K562 (cell line): ENCODE results near the gene SLC34A1. TPM values are rescaled to one million over a fixed set of nuclear protein-coding genes. Genes with fewer than 3 reads are reported as not detected.
A peak's percentile ranks its signal among the peaks of the same experiment; 100 is the strongest.

Experiments
- ATAC-seq: fragments of 200-7000 bp; cut with Tn5 transposase; 3 replicates; pipeline ENCODE4 v1.9.1; 2020; ENCODE audit warnings: moderate library complexity
- BruUV-seq: library from RNA; stranded (reverse); fragments of 400-500 nt; replicated peaks from 2 replicates; lab custom pipeline; 2021; lab: Mats Ljungman, UMichigan
- CTCF ChIA-PET: fragments of 300-600 bp; formaldehyde crosslinking; extraction: SDS; loops from one replicate; lab custom pipeline; 2021; ENCODE audit warnings: low intra/inter-chr PET ratio; lab: Yijun Ruan, JAX
- POLR2A ChIA-PET: fragments of 300-600, 350-650 bp; sonication (Branson Sonifier 250); formaldehyde crosslinking; extraction: SDS; loops from one replicate; lab custom pipeline; 2021; ENCODE audit warnings: antibody characterized with exemption, inconsistent platforms; lab: Yijun Ruan, JAX
- DNase-seq, 4 experiments: peaks; one replicate each; pipeline versions ENCODE4 v3.0.0 to v3.0.0-alpha.2; 2011 to 2018; ENCODE audit warnings: low spot score in 3 of 4, mixed read lengths in 3 of 4; ENCODE audit errors: extremely low read depth in 1 of 4
- FAIRE-seq: peaks from 2 replicates; lab custom pipeline; 2011; peaks lifted over from hg19 to GRCh38; lab: Jason Lieb, UNC
- H2AFZ ChIP-seq: 2 replicates; pipeline ENCODE4 v1.6.0; 2011; ENCODE audit warnings: low read depth, low read length, control low read depth, inconsistent platforms
- H3K27ac ChIP-seq: fragments of 200-600 bp; 3 replicates; pipeline ENCODE4 v1.8.0; 2011; ENCODE audit warnings: low read depth, mild to moderate bottlenecking, control low read depth, inconsistent platforms, low read length, moderate library complexity, mixed read lengths; ENCODE audit errors: extremely low read depth
- H3K27me3 ChIP-seq, 2 experiments: fragments of 300-600 bp in 1 of 2; 2 replicates in 1 of 2; 3 replicates in 1 of 2; pipeline versions ENCODE4 v1.6.0 to v1.8.0; 2011; ENCODE audit warnings: inconsistent platforms in 2 of 2, low read length in 2 of 2, mild to moderate bottlenecking in 1 of 2, mixed read lengths in 1 of 2, moderate library complexity in 1 of 2; ENCODE audit not compliant: control insufficient read depth in 2 of 2, insufficient read depth in 2 of 2
- H3K36me3 ChIP-seq: fragments of 300-600 bp; 3 replicates; pipeline ENCODE4 v1.8.0; 2011; ENCODE audit warnings: mild to moderate bottlenecking, low read length, inconsistent platforms; ENCODE audit not compliant: control insufficient read depth, insufficient read depth
- H3K4me1 ChIP-seq, 2 experiments: fragments of 200-600 bp in 1 of 2; replicated peaks in 1 of 2; 2 replicates in 1 of 2; 3 replicates in 1 of 2; pipeline versions ENCODE4 v1.5.1 to v1.8.0; 2011; ENCODE audit warnings: inconsistent platforms in 2 of 2, low read length in 2 of 2, mild to moderate bottlenecking in 1 of 2, mixed read lengths in 1 of 2, moderate library complexity in 1 of 2; ENCODE audit not compliant: control insufficient read depth in 2 of 2, insufficient read depth in 2 of 2
- H3K4me2 ChIP-seq: 2 replicates; pipeline ENCODE4 v1.6.1; 2011; ENCODE audit warnings: low read length, control low read depth, inconsistent platforms, mixed read lengths; ENCODE audit not compliant: insufficient read depth
- H3K4me3 ChIP-seq: fragments of 200-600 bp; sonication (generic), shearing (Covaris generic); 2 replicates; pipeline ENCODE4 v1.5.1; 2016; ENCODE audit warnings: control low read depth, inconsistent platforms
- H3K79me2 ChIP-seq: fragments of 200-600 bp; 3 replicates; pipeline ENCODE4 v1.8.0; 2011; ENCODE audit warnings: low read length, inconsistent platforms; ENCODE audit not compliant: control insufficient read depth, insufficient read depth
- H3K9ac ChIP-seq, 2 experiments: 2 replicates each; pipeline versions ENCODE4 v1.6.0 to v1.6.1; 2011; ENCODE audit warnings: low read depth in 2 of 2, low read length in 2 of 2, control low read depth in 1 of 2, inconsistent platforms in 1 of 2, mild to moderate bottlenecking in 1 of 2, mixed read lengths in 1 of 2; ENCODE audit not compliant: insufficient read depth in 1 of 2
- H3K9me1 ChIP-seq: one replicate; pipeline ENCODE4 v1.6.0; 2011; ENCODE audit warnings: inconsistent platforms, mild to moderate bottlenecking, low read length, moderate library complexity; ENCODE audit not compliant: control insufficient read depth, insufficient read depth
- H3K9me3 ChIP-seq: replicated peaks from 2 replicates; pipeline ENCODE4 v1.5.1; 2011; ENCODE audit warnings: low read depth, low read length, inconsistent platforms; ENCODE audit not compliant: control insufficient read depth, insufficient read depth
- H4K20me1 ChIP-seq: replicated peaks from 2 replicates; pipeline ENCODE4 v1.6.1; 2011; ENCODE audit warnings: low read length, inconsistent platforms, mixed read lengths; ENCODE audit not compliant: control insufficient read depth, insufficient read depth
- ARID1B ChIP-seq: fragments of 450-650 bp; IDR thresholded peaks from 2 replicates; pipeline ENCODE4 v1.6.1; 2016; ENCODE audit warnings: antibody characterized with exemption, mild to moderate bottlenecking, inconsistent platforms
- GATAD2A ChIP-seq: fragments of 450-650 bp; IDR thresholded peaks from 2 replicates; pipeline ENCODE4 v1.6.1; 2017
- KLF13 ChIP-seq: fragments of 450-650 bp; IDR thresholded peaks from 2 replicates; pipeline ENCODE4 v1.6.1; 2016; ENCODE audit warnings: missing genetic modification characterization, low read depth, mild to moderate bottlenecking, missing compliant biosample characterization, moderate library complexity, borderline replicate concordance
- MEIS2 ChIP-seq: fragments of 450-650 bp; IDR thresholded peaks from 2 replicates; pipeline ENCODE4 v1.6.1; 2014; ENCODE audit warnings: mild to moderate bottlenecking; ENCODE audit not compliant: partially characterized antibody
- PCBP2 ChIP-seq: fragments of 200-400 bp; formaldehyde crosslinking; IDR thresholded peaks from 2 replicates; pipeline ENCODE4 v1.6.1; 2018; ENCODE audit warnings: low read length, low read depth, mild to moderate bottlenecking, moderate library complexity; ENCODE audit not compliant: poor library complexity, severe bottlenecking
- POLR2G ChIP-seq: fragments of 200-400 bp; formaldehyde crosslinking; IDR thresholded peaks from 2 replicates; pipeline ENCODE4 v1.6.1; 2017; ENCODE audit warnings: low read depth, mild to moderate bottlenecking, antibody characterized with exemption, low read length, moderate library complexity
- RCOR1 ChIP-seq, 2 experiments: IDR thresholded peaks; 2 replicates each; pipeline ENCODE4 v1.6.1; 2012; ENCODE audit warnings: low read depth in 2 of 2, low read length in 2 of 2, borderline replicate concordance in 1 of 2, improper control_type of control experiment in 1 of 2
- TRIM24 ChIP-seq, 2 experiments: fragments of 450-650 bp; IDR thresholded peaks; 2 replicates each; pipeline ENCODE4 v1.6.1; 2016
- ZNF766 ChIP-seq: fragments of 200-800 bp; sonication (Bioruptor generic); conservative IDR thresholded peaks from 2 replicates; pipeline ENCODE4 v1.6.1; 2016; ENCODE audit warnings: missing genetic modification characterization, missing compliant biosample characterization
- WGBS: fragments of 100-300 bp; shearing (Covaris generic); methylation state at CpG from one replicate; pipeline ENCODE4 v1.1.6; 2016; ENCODE audit warnings: low coverage, mixed read lengths; ENCODE audit not compliant: insufficient coverage; ENCODE audit errors: missing lambda C conversion rate; 5-methylcytosine and 5-hydroxymethylcytosine counted together
- in situ Hi-C: fragments of 300-500 bp; cut with MboI; formaldehyde crosslinking; loops from 4 replicates; pipeline ENCODE4 v1.15.0; 2018; ENCODE audit warnings: inconsistent platforms, mixed read lengths
- intact Hi-C: fragments of 100-400 bp; cut with micrococcal nuclease; formaldehyde crosslinking; loops from 2 replicates; pipeline ENCODE4 v1.14.2; 2022
- polyA plus RNA-seq, 8 experiments: library from polyadenylated mRNA; depleted of rRNA in 4 of 8; stranded (reverse) in 5 of 8; unstranded in 3 of 8; fragments of >200 nt; fragmentation: Nextera tagmentation in 2 of 8; fragmentation: Illumina TruSeq in 1 of 8; extraction: Ambion mirVana in 2 of 8; extraction: Trizol in 1 of 8; gene quantifications; 2 replicates each; pipeline versions ENCODE4 v1.2.1 to v1.2.3, GENCODE V29; 2011 to 2014; ENCODE audit warnings: inconsistent platforms in 1 of 8, missing spikeins in 1 of 8
- total RNA-seq, 7 experiments: library from RNA; depleted of rRNA in 6 of 7; stranded (reverse); fragments of >200 nt in 6 of 7; fragmentation: Illumina TruSeq in 2 of 7; extraction: Trizol in 2 of 7; gene quantifications; 2 replicates each; pipeline versions ENCODE4 v1.2.1 to v1.2.3, GENCODE V29; 2011 to 2021; ENCODE audit warnings: low replicate concordance in 1 of 7
- TF ChIP-seq, protein P1 (sequence below): fragments of 200-800 bp; sonication (Bioruptor generic); IDR thresholded peaks from 2 replicates; pipeline ENCODE4 v1.6.1; 2016; ENCODE audit warnings: missing genetic modification characterization, missing compliant biosample characterization
- TF ChIP-seq, protein P2 (sequence below): fragments of 450-650 bp; IDR thresholded peaks from 2 replicates; pipeline ENCODE4 v1.6.1; 2016; ENCODE audit warnings: missing biosample characterization, missing genetic modification characterization
- TF ChIP-seq, protein P3 (sequence below), 2 experiments: fragments of 450-650 bp; conservative IDR thresholded peaks; 2 replicates each; pipeline ENCODE4 v1.6.1; 2017; ENCODE audit warnings: mild to moderate bottlenecking in 2 of 2, moderate library complexity in 2 of 2

SLC34A1 gene
- total and polyA plus RNA-seq, 9 of the 15 experiments (the other 6 are each of a cell fraction or from before 2014, with no cell fraction given) = not detected

DNA sequence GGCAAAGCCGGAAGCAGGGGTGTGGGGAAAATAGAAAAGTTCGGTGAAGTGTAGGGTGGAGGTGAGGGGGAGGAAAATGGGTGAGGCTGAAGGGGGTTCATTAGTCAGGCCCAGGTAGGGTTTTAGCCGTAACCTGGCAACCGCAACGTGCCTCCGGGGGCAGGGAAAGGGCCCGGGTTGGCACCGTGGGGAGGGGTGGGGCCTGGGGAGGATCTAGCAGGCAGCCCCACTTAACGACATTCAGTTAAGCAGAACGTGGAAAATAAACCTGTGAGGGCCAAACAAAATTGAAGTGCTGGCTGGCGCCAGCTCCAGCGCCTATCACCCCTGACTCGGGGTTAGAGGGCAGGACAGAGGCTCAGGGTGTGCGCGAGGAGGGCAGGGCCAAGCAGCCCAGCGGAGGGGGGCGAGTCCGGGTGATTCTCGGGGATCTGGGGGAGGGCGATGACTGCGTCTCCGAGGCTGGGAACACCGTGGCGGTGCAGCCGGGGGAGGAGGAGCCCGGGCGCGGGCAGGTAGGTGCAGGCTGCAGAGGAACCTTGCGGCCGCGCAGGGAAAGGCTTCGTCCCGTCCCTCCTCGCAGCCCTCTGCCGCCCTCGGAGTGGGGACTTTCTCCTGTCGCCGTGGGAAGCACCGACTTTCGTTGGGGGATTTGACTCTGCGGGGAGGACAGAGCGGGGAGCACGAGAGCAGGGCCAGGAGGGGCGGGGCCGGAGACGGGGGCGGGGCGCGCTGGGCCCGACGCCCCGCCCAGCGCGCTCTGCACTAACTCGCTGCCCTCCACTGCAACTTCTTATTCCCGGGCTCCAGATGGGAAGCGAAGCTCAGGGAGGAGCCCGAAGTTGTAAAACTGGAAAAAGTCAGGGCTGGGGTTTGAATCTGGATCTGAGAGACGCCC is 21.4 kb upstream of the SLC34A1 start:
- CTCF ChIA-PET = no interaction called here
- TF ChIP-seq, protein P1, sequence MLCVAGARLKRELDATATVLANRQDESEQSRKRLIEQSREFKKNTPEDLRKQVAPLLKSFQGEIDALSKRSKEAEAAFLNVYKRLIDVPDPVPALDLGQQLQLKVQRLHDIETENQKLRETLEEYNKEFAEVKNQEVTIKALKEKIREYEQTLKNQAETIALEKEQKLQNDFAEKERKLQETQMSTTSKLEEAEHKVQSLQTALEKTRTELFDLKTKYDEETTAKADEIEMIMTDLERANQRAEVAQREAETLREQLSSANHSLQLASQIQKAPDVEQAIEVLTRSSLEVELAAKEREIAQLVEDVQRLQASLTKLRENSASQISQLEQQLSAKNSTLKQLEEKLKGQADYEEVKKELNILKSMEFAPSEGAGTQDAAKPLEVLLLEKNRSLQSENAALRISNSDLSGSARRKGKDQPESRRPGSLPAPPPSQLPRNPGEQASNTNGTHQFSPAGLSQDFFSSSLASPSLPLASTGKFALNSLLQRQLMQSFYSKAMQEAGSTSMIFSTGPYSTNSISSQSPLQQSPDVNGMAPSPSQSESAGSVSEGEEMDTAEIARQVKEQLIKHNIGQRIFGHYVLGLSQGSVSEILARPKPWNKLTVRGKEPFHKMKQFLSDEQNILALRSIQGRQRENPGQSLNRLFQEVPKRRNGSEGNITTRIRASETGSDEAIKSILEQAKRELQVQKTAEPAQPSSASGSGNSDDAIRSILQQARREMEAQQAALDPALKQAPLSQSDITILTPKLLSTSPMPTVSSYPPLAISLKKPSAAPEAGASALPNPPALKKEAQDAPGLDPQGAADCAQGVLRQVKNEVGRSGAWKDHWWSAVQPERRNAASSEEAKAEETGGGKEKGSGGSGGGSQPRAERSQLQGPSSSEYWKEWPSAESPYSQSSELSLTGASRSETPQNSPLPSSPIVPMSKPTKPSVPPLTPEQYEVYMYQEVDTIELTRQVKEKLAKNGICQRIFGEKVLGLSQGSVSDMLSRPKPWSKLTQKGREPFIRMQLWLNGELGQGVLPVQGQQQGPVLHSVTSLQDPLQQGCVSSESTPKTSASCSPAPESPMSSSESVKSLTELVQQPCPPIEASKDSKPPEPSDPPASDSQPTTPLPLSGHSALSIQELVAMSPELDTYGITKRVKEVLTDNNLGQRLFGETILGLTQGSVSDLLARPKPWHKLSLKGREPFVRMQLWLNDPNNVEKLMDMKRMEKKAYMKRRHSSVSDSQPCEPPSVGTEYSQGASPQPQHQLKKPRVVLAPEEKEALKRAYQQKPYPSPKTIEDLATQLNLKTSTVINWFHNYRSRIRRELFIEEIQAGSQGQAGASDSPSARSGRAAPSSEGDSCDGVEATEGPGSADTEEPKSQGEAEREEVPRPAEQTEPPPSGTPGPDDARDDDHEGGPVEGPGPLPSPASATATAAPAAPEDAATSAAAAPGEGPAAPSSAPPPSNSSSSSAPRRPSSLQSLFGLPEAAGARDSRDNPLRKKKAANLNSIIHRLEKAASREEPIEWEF (CRISPR knock-in tag) = no peak
- TF ChIP-seq, protein P2, sequence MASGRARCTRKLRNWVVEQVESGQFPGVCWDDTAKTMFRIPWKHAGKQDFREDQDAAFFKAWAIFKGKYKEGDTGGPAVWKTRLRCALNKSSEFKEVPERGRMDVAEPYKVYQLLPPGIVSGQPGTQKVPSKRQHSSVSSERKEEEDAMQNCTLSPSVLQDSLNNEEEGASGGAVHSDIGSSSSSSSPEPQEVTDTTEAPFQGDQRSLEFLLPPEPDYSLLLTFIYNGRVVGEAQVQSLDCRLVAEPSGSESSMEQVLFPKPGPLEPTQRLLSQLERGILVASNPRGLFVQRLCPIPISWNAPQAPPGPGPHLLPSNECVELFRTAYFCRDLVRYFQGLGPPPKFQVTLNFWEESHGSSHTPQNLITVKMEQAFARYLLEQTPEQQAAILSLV (tag) = no peak
- 0 out of 4 replicates have a peak, but pooled peaks of 1 of the 2 experiments have one; percentile 46 for TF ChIP-seq RCOR1 (IDR thresholded peaks at IDR 0.05; ENCODE audit: borderline replicate concordance in 1 of 2, low read depth in 2 of 2, low read length in 2 of 2)
- TF ChIP-seq MEIS2 = no peak
- no peak for TF ChIP-seq ZNF766 (CRISPR knock-in tag)
- TF ChIP-seq ARID1B = peak; percentile 42; the same call in 1 of the 2 replicates
- no peak for TF ChIP-seq KLF13
- peak; percentile 68 for TF ChIP-seq POLR2G
- TF ChIP-seq, protein P3, sequence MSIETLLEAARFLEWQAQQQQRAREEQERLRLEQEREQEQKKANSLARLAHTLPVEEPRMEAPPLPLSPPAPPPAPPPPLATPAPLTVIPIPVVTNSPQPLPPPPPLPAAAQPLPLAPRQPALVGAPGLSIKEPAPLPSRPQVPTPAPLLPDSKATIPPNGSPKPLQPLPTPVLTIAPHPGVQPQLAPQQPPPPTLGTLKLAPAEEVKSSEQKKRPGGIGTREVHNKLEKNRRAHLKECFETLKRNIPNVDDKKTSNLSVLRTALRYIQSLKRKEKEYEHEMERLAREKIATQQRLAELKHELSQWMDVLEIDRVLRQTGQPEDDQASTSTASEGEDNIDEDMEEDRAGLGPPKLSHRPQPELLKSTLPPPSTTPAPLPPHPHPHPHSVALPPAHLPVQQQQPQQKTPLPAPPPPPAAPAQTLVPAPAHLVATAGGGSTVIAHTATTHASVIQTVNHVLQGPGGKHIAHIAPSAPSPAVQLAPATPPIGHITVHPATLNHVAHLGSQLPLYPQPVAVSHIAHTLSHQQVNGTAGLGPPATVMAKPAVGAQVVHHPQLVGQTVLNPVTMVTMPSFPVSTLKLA (conservative IDR thresholded peaks at IDR 0.05) = peak; percentile 47 to 75
- no peak for TF ChIP-seq PCBP2
- 0 out of 4 replicates have a peak, but pooled peaks of 1 of the 2 experiments have one; percentile 16 for TF ChIP-seq TRIM24 (IDR thresholded peaks at IDR 0.05)
- peak; percentile 73; the same call in 1 of the 2 replicates for TF ChIP-seq GATAD2A

More for the DNA sequence above, 21.4 kb upstream of the SLC34A1 start:
- Histone ChIP-seq H2AFZ (peak overlapping the region; percentile 94), H3K9me3 (no peaks in the 10 kb centered on the region), H3K9ac (peak overlapping the region; percentile 41 to 93; a peak in 3 of 4 replicates), H3K9me1 (no peaks in the 10 kb centered on the region), H4K20me1 (no peaks in the 10 kb centered on the region), H3K4me1 (peaks cover 44 to 76% of the 10 kb centered on the region in 2 experiments), H3K27me3 (no peaks in the 10 kb centered on the region), H3K4me3 (peak overlapping the region; percentile 45), H3K27ac (peak overlapping the region; percentile 67), H3K79me2 (peaks cover 7% of the 10 kb centered on the region), H3K36me3 (no peaks in the 10 kb centered on the region), H3K4me2 (peak overlapping the region; percentile 80)
- in situ Hi-C loops = no loop called here
- POLR2A ChIA-PET = interaction anchor here (0.7 to 3.0 kb wide), 4 partner anchors 11 to 131 kb away, joined by 3 to 18 read pairs (median 8); partner anchors contain the start of gene LMAN2
- BruUV-seq = no TSS peak
- peak; percentile 68 for ATAC-seq
- DNase-seq = peak; percentile 83 to 86 (median 85)
- FAIRE-seq = peak; percentile 78
- intact Hi-C loops = loop anchor here (10.0 kb wide), 1 partner anchor 248 kb away; no protein-coding TSS in a partner anchor
- WGBS = 14% methylated on average over 39 of the region's 59 CpGs
